ENCODE data around the gene SLC39A8. TPM values are rescaled to one million over a fixed set of nuclear protein-coding genes. Genes with fewer than 3 reads are reported as not detected.

The SLC39A8 gene
- total RNA-seq, 4 donors from 2014 or later, result 4.4 to 27.0 (median 7.9) TPM

- H3K9me3 ChIP-seq, result no peaks in the 10 kb centered on the region
- no peak overlapping the region for H3K4me3 ChIP-seq
- TF ChIP-seq CTCF (IDR thresholded peaks at IDR 0.05) (no peak), EP300 (IDR thresholded peaks at IDR 0.05) (no peak), POLR2A (IDR thresholded peaks at IDR 0.05) (no peak)
- H3K27ac ChIP-seq, result no peak overlapping the region
- no peaks in the 10 kb centered on the region for H3K36me3 ChIP-seq
- peaks cover 0 to 5% (median 0%) of the 10 kb centered on the region in 4 donors for H3K4me1 ChIP-seq
- WGBS, 2 donors, result 92 to 96% methylated on average over 2 of the region's 2 CpGs
- H3K27me3 ChIP-seq, result no peaks in the 10 kb centered on the region
- DNase-seq (ENCODE audit: low spot score in 2 of 2), result no peak
These were observed 28.7 kb downstream of the SLC39A8 start for GRCh38 chr4:102316585-102316984.

GRCh38 chr4:102315532-102315931 lies 29.8 kb downstream of the SLC39A8 start:
- DNase-seq (ENCODE audit: low spot score in 2 of 2), result no peak
- Histone ChIP-seq H3K4me3 (no peak overlapping the region), H3K27ac (no peak overlapping the region), H3K9me3 (no peaks in the 10 kb centered on the region), H3K27me3 (no peaks in the 10 kb centered on the region), H3K36me3 (no peaks in the 10 kb centered on the region), H3K4me1 (peaks cover 0 to 5% (median 0%) of the 10 kb centered on the region in 4 donors)
- 52 to 58% methylated on average over 2 of the region's 2 CpGs for WGBS, 2 donors
- no peak for TF ChIP-seq POLR2A (IDR thresholded peaks at IDR 0.05)
- TF ChIP-seq CTCF (IDR thresholded peaks at IDR 0.05), result no peak
- TF ChIP-seq EP300 (IDR thresholded peaks at IDR 0.05), result no peak

- WGBS, 2 donors, result 81 to 88% methylated on average over 2 of the region's 2 CpGs
- Histone ChIP-seq H3K4me1 (no peaks in the 10 kb centered on the region), H3K4me3 (no peak overlapping the region), H3K27me3 (no peaks in the 10 kb centered on the region), H3K36me3 (no peaks in the 10 kb centered on the region), H3K9me3 (no peaks in the 10 kb centered on the region), H3K27ac (no peak overlapping the region)
- DNase-seq (ENCODE audit: low spot score in 2 of 2), result no peak
- TF ChIP-seq EP300 (IDR thresholded peaks at IDR 0.05) (no peak), POLR2A (IDR thresholded peaks at IDR 0.05) (no peak), CTCF (IDR thresholded peaks at IDR 0.05) (no peak)
These were observed 32.9 kb downstream of the SLC39A8 start for GRCh38 chr4:102312417-102312816.

- no peaks in the 10 kb centered on the region for H3K9me3 ChIP-seq
- H3K27me3 ChIP-seq, result no peaks in the 10 kb centered on the region
- DNase-seq (ENCODE audit: low spot score in 2 of 2), result no peak
- TF ChIP-seq CTCF (IDR thresholded peaks at IDR 0.05), result no peak
- TF ChIP-seq EP300 (IDR thresholded peaks at IDR 0.05), result no peak
- no peak for TF ChIP-seq POLR2A (IDR thresholded peaks at IDR 0.05)
- no peak overlapping the region for H3K27ac ChIP-seq
- WGBS, 2 donors, result 52 to 66% methylated on average over 2 of the region's 2 CpGs
- H3K4me1 ChIP-seq, result no peaks in the 10 kb centered on the region
- H3K36me3 ChIP-seq, result no peaks in the 10 kb centered on the region
- H3K4me3 ChIP-seq, result no peak overlapping the region
These were observed 33.4 kb downstream of the SLC39A8 start for GRCh38 chr4:102311912-102312311.

GRCh38 chr4:102311407-102311806 lies 33.9 kb downstream of the SLC39A8 start:
- no peak for TF ChIP-seq CTCF (IDR thresholded peaks at IDR 0.05)
- 93 to 98% methylated on average over 1 of the region's 1 CpG for WGBS, 2 donors
- Histone ChIP-seq H3K27me3 (no peaks in the 10 kb centered on the region), H3K9me3 (no peaks in the 10 kb centered on the region), H3K27ac (no peak overlapping the region), H3K36me3 (no peaks in the 10 kb centered on the region), H3K4me1 (no peaks in the 10 kb centered on the region), H3K4me3 (no peak overlapping the region)
- no peak for DNase-seq (ENCODE audit: low spot score in 2 of 2)

All from tibial nerve (tissue), 4 donors.